ENCODE data around the gene HOXD9. TPM values are rescaled to one million over a fixed set of nuclear protein-coding genes. Genes with fewer than 3 reads are reported as not detected.

HOXD9 gene
- total and polyA plus RNA-seq, 3 donors from 2014 or later: 8.2 to 21.2 (median 15.7) TPM

- H3K4me1 ChIP-seq: peaks cover 18% of the 10 kb centered on the region
- intact Hi-C loops (cut with DNase I; ENCODE audit: low total_unique reads): no loop called here
- 72 to 80% methylated on average over 1 of the region's 1 CpG for WGBS, 2 donors
- TF ChIP-seq, protein P1, sequence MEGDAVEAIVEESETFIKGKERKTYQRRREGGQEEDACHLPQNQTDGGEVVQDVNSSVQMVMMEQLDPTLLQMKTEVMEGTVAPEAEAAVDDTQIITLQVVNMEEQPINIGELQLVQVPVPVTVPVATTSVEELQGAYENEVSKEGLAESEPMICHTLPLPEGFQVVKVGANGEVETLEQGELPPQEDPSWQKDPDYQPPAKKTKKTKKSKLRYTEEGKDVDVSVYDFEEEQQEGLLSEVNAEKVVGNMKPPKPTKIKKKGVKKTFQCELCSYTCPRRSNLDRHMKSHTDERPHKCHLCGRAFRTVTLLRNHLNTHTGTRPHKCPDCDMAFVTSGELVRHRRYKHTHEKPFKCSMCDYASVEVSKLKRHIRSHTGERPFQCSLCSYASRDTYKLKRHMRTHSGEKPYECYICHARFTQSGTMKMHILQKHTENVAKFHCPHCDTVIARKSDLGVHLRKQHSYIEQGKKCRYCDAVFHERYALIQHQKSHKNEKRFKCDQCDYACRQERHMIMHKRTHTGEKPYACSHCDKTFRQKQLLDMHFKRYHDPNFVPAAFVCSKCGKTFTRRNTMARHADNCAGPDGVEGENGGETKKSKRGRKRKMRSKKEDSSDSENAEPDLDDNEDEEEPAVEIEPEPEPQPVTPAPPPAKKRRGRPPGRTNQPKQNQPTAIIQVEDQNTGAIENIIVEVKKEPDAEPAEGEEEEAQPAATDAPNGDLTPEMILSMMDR (IDR thresholded peaks at IDR 0.05): no peak
- no peak for TF ChIP-seq POLR2A (IDR thresholded peaks at IDR 0.05)
- no peaks in the 10 kb centered on the region for H3K36me3 ChIP-seq (ENCODE audit: low read depth, missing control alignments)
- H3K27ac ChIP-seq: no peak overlapping the region
- no peak for DNase-seq
- no peaks in the 10 kb centered on the region for H3K27me3 ChIP-seq
- no peak overlapping the region for H3K4me3 ChIP-seq
- no peaks in the 10 kb centered on the region for H3K9me3 ChIP-seq
Measured at GRCh38 chr2:176167398-176167797, 44.9 kb downstream of the HOXD9 start.

- Histone ChIP-seq H3K36me3 (ENCODE audit: low read depth, missing control alignments) (no peaks in the 10 kb centered on the region), H3K9me3 (no peaks in the 10 kb centered on the region), H3K4me1 (peaks cover 18% of the 10 kb centered on the region), H3K27ac (no peak overlapping the region), H3K4me3 (no peak overlapping the region), H3K27me3 (no peaks in the 10 kb centered on the region)
- DNase-seq: no peak
- WGBS, 2 donors: 87 to 100% methylated on average over 2 to 5 of the region's 5 CpGs
- intact Hi-C loops (cut with DNase I; ENCODE audit: low total_unique reads): no loop called here
- no peak for TF ChIP-seq POLR2A (IDR thresholded peaks at IDR 0.05)
- TF ChIP-seq, protein P1 (IDR thresholded peaks at IDR 0.05): no peak
Measured at GRCh38 chr2:176169181-176169580, 46.7 kb downstream of the HOXD9 start.

DNA sequence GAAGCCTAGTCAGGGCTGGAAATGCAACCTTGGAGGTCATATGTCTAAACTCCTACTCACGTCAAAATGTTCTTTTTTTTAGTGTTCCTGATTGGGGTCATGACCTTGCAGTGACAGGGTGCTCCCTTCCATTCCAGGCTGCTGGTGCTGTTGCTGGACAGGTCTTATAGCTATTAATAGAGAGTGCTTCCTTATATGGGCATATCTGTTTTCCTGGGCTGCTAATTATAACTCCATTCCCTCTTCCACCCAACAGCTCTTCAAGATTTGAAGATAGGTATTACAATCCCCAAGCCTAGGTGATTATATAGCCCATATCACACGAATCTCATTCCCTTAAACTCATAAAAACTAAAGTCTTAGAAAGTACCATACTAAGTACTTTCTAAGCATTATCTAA lies 47.2 kb downstream of the HOXD9 start:
- TF ChIP-seq, protein P1 (IDR thresholded peaks at IDR 0.05): no peak
- no peak for TF ChIP-seq POLR2A (IDR thresholded peaks at IDR 0.05)
- 62 to 75% methylated on average over 2 of the region's 2 CpGs for WGBS, 2 donors
- no peak overlapping the region for H3K4me3 ChIP-seq
- DNase-seq: no peak
- H3K9me3 ChIP-seq: no peaks in the 10 kb centered on the region
- peaks cover 23% of the 10 kb centered on the region for H3K4me1 ChIP-seq
- no peaks in the 10 kb centered on the region for H3K27me3 ChIP-seq
- intact Hi-C loops (cut with DNase I; ENCODE audit: low total_unique reads): no loop called here
- no peaks in the 10 kb centered on the region for H3K36me3 ChIP-seq (ENCODE audit: low read depth, missing control alignments)
- peak overlapping the region in 1 of 2 donors; percentile 71 for H3K27ac ChIP-seq

- Histone ChIP-seq H3K27me3 (no peaks in the 10 kb centered on the region), H3K4me1 (peaks cover 32% of the 10 kb centered on the region), H3K36me3 (ENCODE audit: low read depth, missing control alignments) (no peaks in the 10 kb centered on the region), H3K4me3 (no peak overlapping the region), H3K9me3 (no peaks in the 10 kb centered on the region), H3K27ac (peak overlapping the region; percentile 71 to 77)
- TF ChIP-seq, protein P1 (IDR thresholded peaks at IDR 0.05): no peak
- no peak for TF ChIP-seq POLR2A (IDR thresholded peaks at IDR 0.05)
- intact Hi-C loops (cut with DNase I; ENCODE audit: low total_unique reads): no loop called here
- no peak for DNase-seq
- WGBS, 2 donors: 17 to 81% methylated on average over 1 of the region's 1 CpG
Measured at GRCh38 chr2:176170602-176171305, 48.2 kb downstream of the HOXD9 start.

All from testis (tissue), 3 donors.